ENCODE results near the gene PID1. TPM values are rescaled to one million over a fixed set of nuclear protein-coding genes. Genes with fewer than 3 reads are reported as not detected.

The PID1 gene
- total and polyA plus RNA-seq, 11 donors, result 2.1 to 17.7 (median 7.1) TPM

DNA sequence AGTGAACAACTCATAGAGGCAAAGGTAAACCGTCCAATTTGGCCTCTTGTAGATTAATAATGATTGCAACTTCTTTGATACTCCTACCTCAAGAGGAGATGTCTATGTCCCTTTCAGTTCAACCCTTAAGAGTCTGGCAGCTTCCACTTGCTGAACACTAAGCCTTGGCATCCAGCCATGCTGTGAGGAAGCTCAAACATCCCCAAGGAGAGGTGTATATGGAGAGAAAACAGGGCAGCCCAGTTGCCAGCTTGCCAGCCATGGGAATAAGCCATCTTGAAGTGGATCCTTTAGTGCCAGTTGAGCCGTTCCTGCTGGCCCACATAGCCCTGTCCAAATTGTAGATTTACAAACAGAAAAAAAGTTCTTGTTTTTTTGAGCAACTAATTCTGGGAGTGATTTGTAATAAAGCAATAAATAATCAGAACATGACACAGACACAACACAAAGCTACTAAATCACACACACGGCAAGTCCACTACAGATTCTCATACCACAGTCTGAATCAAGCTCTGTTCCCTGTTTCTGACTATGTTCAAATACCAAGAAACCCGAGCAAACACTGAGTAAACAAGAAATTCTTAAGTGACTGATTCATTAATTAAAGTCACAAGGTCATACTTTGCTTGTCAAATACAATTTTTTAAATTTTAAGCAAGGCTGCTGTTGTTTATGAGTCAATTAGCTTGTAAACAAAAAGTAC lies 96.1 kb downstream of the PID1 start:
- Histone ChIP-seq H3K27ac (peak overlapping the region in 1 of 12 donors; percentile 47), H3K27me3 (no peaks in the 10 kb centered on the region), H3K36me3 (no peaks in the 10 kb centered on the region), H3K4me1 (peaks cover 0 to 21% (median 0%) of the 10 kb centered on the region in 12 donors), H3K9me3 (peaks cover 0 to 20% (median 3%) of the 10 kb centered on the region in 12 donors), H3K4me3 (no peak overlapping the region)
- ATAC-seq, result no peak
- no peak for TF ChIP-seq POLR2A (IDR thresholded peaks at IDR 0.05)
- TF ChIP-seq, protein P1, sequence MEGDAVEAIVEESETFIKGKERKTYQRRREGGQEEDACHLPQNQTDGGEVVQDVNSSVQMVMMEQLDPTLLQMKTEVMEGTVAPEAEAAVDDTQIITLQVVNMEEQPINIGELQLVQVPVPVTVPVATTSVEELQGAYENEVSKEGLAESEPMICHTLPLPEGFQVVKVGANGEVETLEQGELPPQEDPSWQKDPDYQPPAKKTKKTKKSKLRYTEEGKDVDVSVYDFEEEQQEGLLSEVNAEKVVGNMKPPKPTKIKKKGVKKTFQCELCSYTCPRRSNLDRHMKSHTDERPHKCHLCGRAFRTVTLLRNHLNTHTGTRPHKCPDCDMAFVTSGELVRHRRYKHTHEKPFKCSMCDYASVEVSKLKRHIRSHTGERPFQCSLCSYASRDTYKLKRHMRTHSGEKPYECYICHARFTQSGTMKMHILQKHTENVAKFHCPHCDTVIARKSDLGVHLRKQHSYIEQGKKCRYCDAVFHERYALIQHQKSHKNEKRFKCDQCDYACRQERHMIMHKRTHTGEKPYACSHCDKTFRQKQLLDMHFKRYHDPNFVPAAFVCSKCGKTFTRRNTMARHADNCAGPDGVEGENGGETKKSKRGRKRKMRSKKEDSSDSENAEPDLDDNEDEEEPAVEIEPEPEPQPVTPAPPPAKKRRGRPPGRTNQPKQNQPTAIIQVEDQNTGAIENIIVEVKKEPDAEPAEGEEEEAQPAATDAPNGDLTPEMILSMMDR (IDR thresholded peaks at IDR 0.05), result no peak
- 50 to 65% (median 58%) methylated on average over 4 of the region's 4 CpGs for WGBS, 4 donors
- intact Hi-C loops (cut with DNase I), result no loop called here
- peak in 2 of 5 donors; percentile 26 to 28 for DNase-seq

DNA sequence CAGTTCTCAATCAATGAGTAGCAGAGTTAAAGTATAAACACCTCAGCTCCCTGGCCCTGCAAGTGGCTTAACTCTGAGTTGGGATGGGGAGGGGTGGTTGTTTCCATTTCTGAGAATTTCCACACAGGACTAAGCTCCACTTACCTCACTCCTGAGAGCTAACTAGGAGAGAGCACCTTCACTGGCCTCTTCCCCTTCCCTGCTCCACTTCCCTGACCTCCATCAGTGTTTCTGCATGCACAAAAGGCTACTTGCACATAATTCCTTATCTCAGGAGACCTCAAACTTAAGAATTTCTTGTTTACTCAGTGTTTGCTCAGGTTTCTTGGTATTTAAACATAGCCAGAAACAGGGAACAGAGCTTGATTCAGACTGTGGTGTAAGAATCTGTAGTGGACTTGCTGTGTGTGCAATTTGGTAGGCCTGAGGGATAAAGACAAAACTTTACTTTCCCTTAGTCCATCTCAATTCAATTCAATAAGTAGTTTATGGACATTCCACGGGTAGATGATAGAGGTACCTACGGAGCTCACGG lies 97.2 kb downstream of the PID1 start:
- H3K4me3 ChIP-seq, result no peak overlapping the region
- ATAC-seq, result no peak
- H3K36me3 ChIP-seq, result no peaks in the 10 kb centered on the region
- H3K9me3 ChIP-seq, result peaks cover 0 to 20% (median 3%) of the 10 kb centered on the region in 12 donors
- no peak overlapping the region for H3K27ac ChIP-seq
- WGBS, 4 donors, result 73 to 89% (median 82%) methylated on average over 3 of the region's 3 CpGs
- intact Hi-C loops (cut with DNase I), result no loop called here
- TF ChIP-seq POLR2A (IDR thresholded peaks at IDR 0.05), result no peak
- TF ChIP-seq, protein P1 (IDR thresholded peaks at IDR 0.05), result no peak
- no peak for DNase-seq
- H3K27me3 ChIP-seq, result no peaks in the 10 kb centered on the region
- peaks cover 0 to 14% (median 0%) of the 10 kb centered on the region in 12 donors for H3K4me1 ChIP-seq

DNA sequence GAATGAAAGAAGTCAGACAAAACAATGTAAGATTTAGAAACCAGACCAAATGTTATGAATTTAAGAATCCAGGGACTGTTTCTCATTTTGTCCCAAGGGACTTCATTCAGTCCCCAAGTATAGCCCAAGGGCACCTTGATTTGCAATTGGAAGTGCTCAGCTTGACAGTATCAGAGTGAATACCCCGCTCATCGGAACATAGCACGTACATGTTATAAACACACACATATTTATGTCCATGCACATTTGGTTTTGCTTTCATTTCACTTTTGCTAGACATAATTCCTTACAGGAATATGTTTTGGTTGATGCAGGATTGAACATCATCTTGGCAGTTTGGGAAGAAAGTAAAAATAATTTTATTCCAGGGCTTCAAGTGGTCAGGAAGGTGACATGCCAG lies 100.2 kb downstream of the PID1 start:
- Histone ChIP-seq H3K36me3 (no peaks in the 10 kb centered on the region), H3K4me3 (peak overlapping the region in 2 of 12 donors; percentile 13 to 14), H3K9me3 (peaks cover 0 to 20% (median 3%) of the 10 kb centered on the region in 12 donors), H3K4me1 (peaks cover 0 to 9% (median 0%) of the 10 kb centered on the region in 12 donors), H3K27ac (peak overlapping the region in 1 of 12 donors; percentile 25), H3K27me3 (no peaks in the 10 kb centered on the region)
- intact Hi-C loops (cut with DNase I), result no loop called here
- DNase-seq (no peak), ATAC-seq (no peak)
- no peak for TF ChIP-seq POLR2A (IDR thresholded peaks at IDR 0.05)
- TF ChIP-seq, protein P1 (IDR thresholded peaks at IDR 0.05), result no peak
- WGBS, 4 donors, result 67 to 82% (median 75%) methylated on average over 3 of the region's 3 CpGs

DNA sequence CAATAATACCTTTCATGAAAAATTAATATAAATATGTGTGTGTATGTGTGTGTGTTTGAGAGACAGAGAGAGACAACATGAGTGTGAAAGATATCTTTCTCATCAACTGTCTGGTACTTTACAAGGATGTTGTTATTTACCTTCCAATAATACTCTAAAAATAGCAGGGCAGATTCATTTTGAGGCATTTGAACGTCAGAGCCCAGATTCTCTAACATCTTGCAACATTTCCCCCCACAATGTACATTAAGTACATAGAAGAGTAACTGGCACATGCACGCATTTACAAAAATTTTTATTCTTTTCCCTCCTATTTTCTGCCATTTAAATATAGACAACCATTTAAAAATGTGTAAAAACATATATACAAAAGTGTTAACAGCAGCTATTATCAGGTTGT lies 100.9 kb downstream of the PID1 start:
- Histone ChIP-seq H3K27me3 (no peaks in the 10 kb centered on the region), H3K27ac (peak overlapping the region in 2 of 12 donors; percentile 1 to 5), H3K4me1 (peaks cover 0 to 9% (median 0%) of the 10 kb centered on the region in 12 donors), H3K4me3 (no peak overlapping the region), H3K9me3 (peaks cover 0 to 20% (median 3%) of the 10 kb centered on the region in 12 donors), H3K36me3 (no peaks in the 10 kb centered on the region)
- WGBS, 4 donors, result 56 to 70% (median 66%) methylated on average over 2 of the region's 2 CpGs
- no peak for ATAC-seq
- TF ChIP-seq, protein P1 (IDR thresholded peaks at IDR 0.05), result no peak
- no peak for TF ChIP-seq POLR2A (IDR thresholded peaks at IDR 0.05)
- no peak for DNase-seq
- intact Hi-C loops (cut with DNase I), result no loop called here
